Neural progenitor cell (in vitro differentiated cells): ENCODE measurements around the gene BLOC1S3.

Experiments used
- CTCF ChIP-seq: fragments of 200-600 bp; sonication (generic); IDR thresholded peaks from 2 replicates; pipeline ENCODE4 v1.5.1; 2017; ENCODE audit warnings: antibody characterized with exemption, mild to moderate bottlenecking
- EZH2 ChIP-seq: fragments of 200-600 bp; sonication (generic); IDR thresholded peaks from 2 replicates; pipeline ENCODE4 v1.6.1; 2017; ENCODE audit warnings: antibody characterized with exemption, mild to moderate bottlenecking, moderate library complexity

- no peak for TF ChIP-seq CTCF
- no peak for TF ChIP-seq EZH2
These were observed 27.2 kb downstream of the BLOC1S3 start for GRCh38 chr19:45205810-45206209.
